HCT116 (cell line): Measurements from ENCODE around the gene SHISAL1. TPM values are rescaled to one million over a fixed set of nuclear protein-coding genes. Genes with fewer than 3 reads are reported as not detected.

Experiments used
- ATAC-seq: fragments of 200-7000 bp; cut with Tn5 transposase; 2 replicates; pipeline ENCODE4 v1.9.1; 2020; ENCODE audit warnings: mild to moderate bottlenecking, moderate library complexity
- BruUV-seq: library from RNA; stranded (reverse); fragments of 400-500 nt; replicated peaks from 2 replicates; lab custom pipeline; 2021; lab: Mats Ljungman, UMichigan
- CTCF ChIA-PET: fragments of 300-600 bp; sonication (Branson Sonifier 250); formaldehyde crosslinking; loops from one replicate; lab custom pipeline; 2021; ENCODE audit warnings: antibody characterized with exemption; lab: Charles Lee
- POLR2A ChIA-PET: fragments of 300-600, 350-600 bp; sonication (Branson Sonifier 250); formaldehyde crosslinking; loops from one replicate; lab custom pipeline; 2021; ENCODE audit warnings: antibody characterized with exemption; lab: Charles Lee
- RAD21 ChIA-PET, 2 experiments: fragments of 300-600 bp; sonication (Branson Sonifier 250); formaldehyde crosslinking; loops; one replicate each; lab custom pipeline; 2023; ENCODE audit warnings: low total read pairs in 2 of 2; ENCODE audit not compliant: uncharacterized antibody in 2 of 2, unreplicated experiment in 2 of 2, low non-redundant PET in 1 of 2; lab: Charles Lee
- DNase-seq: peaks from one replicate; pipeline ENCODE4 v3.0.0-alpha.2; 2010; ENCODE audit warnings: low read depth, low spot score
- H2AFZ ChIP-seq: fragments of 200-600 bp; shearing (Covaris generic), sonication (generic); 2 replicates; pipeline ENCODE4 v1.6.1; 2017; ENCODE audit warnings: low read depth, mixed run types, mixed read lengths, antibody characterized with exemption, low read length; ENCODE audit not compliant: poor library complexity, severe bottlenecking
- H3K27ac ChIP-seq: 2 replicates; pipeline ENCODE4 v1.5.1; 2012; ENCODE audit warnings: low read depth, low read length
- H3K27me3 ChIP-seq: fragments of 200-600 bp; sonication (generic); 2 replicates; pipeline ENCODE4 v1.6.1; 2016; ENCODE audit warnings: mixed run types, low read length, mixed read lengths; ENCODE audit not compliant: insufficient read depth
- H3K36me3 ChIP-seq, 2 experiments: fragments of 200-500 bp in 1 of 2; fragments of 200-600 bp in 1 of 2; sonication (Bioruptor generic) in 1 of 2; sonication (generic) in 1 of 2; 2 replicates each; pipeline versions ENCODE4 v1.5.1 to v1.6.1; 2014 to 2016; ENCODE audit warnings: low read length in 2 of 2, inconsistent platforms in 1 of 2, mixed read lengths in 1 of 2, mixed run types in 1 of 2; ENCODE audit not compliant: insufficient read depth in 2 of 2, control insufficient read depth in 1 of 2
- H3K4me1 ChIP-seq, 2 experiments: fragments of 200-600 bp in 1 of 2; sonication (generic) in 1 of 2; 2 replicates each; pipeline versions ENCODE4 v1.5.1 to v1.6.1; 2012 to 2017; ENCODE audit warnings: low read length in 2 of 2, inconsistent platforms in 1 of 2, mild to moderate bottlenecking in 1 of 2, mixed read lengths in 1 of 2, mixed run types in 1 of 2, moderate library complexity in 1 of 2; ENCODE audit not compliant: insufficient read depth in 2 of 2, control insufficient read depth in 1 of 2
- H3K4me2 ChIP-seq: fragments of 200-600 bp; sonication (generic); 2 replicates; pipeline ENCODE4 v1.6.1; 2017; ENCODE audit warnings: mixed run types, low read length, mixed read lengths
- H3K4me3 ChIP-seq, 2 experiments: fragments of 200-600 bp in 1 of 2; sonication (generic) in 1 of 2; replicated peaks in 1 of 2; 2 replicates each; pipeline ENCODE4 v1.5.1; 2011 to 2016; ENCODE audit warnings: low read length in 2 of 2, control low read depth in 1 of 2, low read depth in 1 of 2, mild to moderate bottlenecking in 1 of 2, mixed read lengths in 1 of 2, mixed run types in 1 of 2
- H3K79me2 ChIP-seq: fragments of 200-600 bp; sonication (generic); 2 replicates; pipeline ENCODE4 v1.6.1; 2017; ENCODE audit warnings: mild to moderate bottlenecking, mixed run types, low read length, moderate library complexity, mixed read lengths; ENCODE audit not compliant: insufficient read depth
- H3K9ac ChIP-seq: fragments of 200-600 bp; sonication (generic); 2 replicates; pipeline ENCODE4 v1.6.1; 2016; ENCODE audit warnings: low read length, mixed read lengths
- H3K9me2 ChIP-seq: fragments of 200-600 bp; sonication (generic), shearing (Covaris generic); 2 replicates; pipeline ENCODE4 v1.6.1; 2017; ENCODE audit warnings: mixed run types, mild to moderate bottlenecking, moderate library complexity; ENCODE audit not compliant: insufficient read depth
- H3K9me3 ChIP-seq, 2 experiments: fragments of 200-500 bp in 1 of 2; fragments of 200-600 bp in 1 of 2; sonication (Bioruptor generic) in 1 of 2; sonication (generic) in 1 of 2; 2 replicates each; pipeline ENCODE4 v1.6.1; 2014 to 2017; ENCODE audit warnings: low read length in 2 of 2, mixed read lengths in 2 of 2, inconsistent platforms in 1 of 2, low read depth in 1 of 2, mild to moderate bottlenecking in 1 of 2, mixed run types in 1 of 2, moderate library complexity in 1 of 2; ENCODE audit not compliant: control insufficient read depth in 1 of 2, insufficient read depth in 1 of 2
- H4K20me1 ChIP-seq: fragments of 200-600 bp; sonication (generic), shearing (Covaris generic); 2 replicates; pipeline ENCODE4 v1.6.1; 2017; ENCODE audit warnings: mixed run types, mild to moderate bottlenecking, moderate library complexity; ENCODE audit not compliant: insufficient read depth
- ATF3 ChIP-seq: IDR thresholded peaks from 2 replicates; pipeline ENCODE4 v1.6.1; 2012
- CBX3 ChIP-seq: IDR thresholded peaks from 2 replicates; pipeline ENCODE4 v1.6.1; 2012; ENCODE audit warnings: low read depth
- CEBPB ChIP-seq: IDR thresholded peaks from 2 replicates; pipeline ENCODE4 v1.6.1; 2012; ENCODE audit warnings: low read depth
- EGR1 ChIP-seq: IDR thresholded peaks from 2 replicates; pipeline ENCODE4 v1.6.1; 2012; ENCODE audit warnings: low read depth
- ELF1 ChIP-seq: IDR thresholded peaks from 2 replicates; pipeline ENCODE4 v1.6.1; 2012; ENCODE audit warnings: low read depth, borderline replicate concordance
- EZH2 ChIP-seq: fragments of 200-600 bp; sonication (generic); IDR thresholded peaks from 2 replicates; pipeline ENCODE4 v1.6.1; 2017; ENCODE audit warnings: antibody characterized with exemption, mixed run types
- EZH2phosphoT487 ChIP-seq: fragments of 200-600 bp; IDR thresholded peaks from 2 replicates; pipeline ENCODE4 v1.6.1; 2018; ENCODE audit warnings: antibody characterized with exemption, borderline replicate concordance
- MAX ChIP-seq: IDR thresholded peaks from 2 replicates; pipeline ENCODE4 v1.6.1; 2012
- POLR2A ChIP-seq: IDR thresholded peaks from 2 replicates; pipeline ENCODE4 v1.7.0; 2011; ENCODE audit warnings: borderline replicate concordance; ENCODE audit not compliant: insufficient read depth, insufficient read length; ENCODE audit errors: extremely low read depth
- POLR2AphosphoS5 ChIP-seq: IDR thresholded peaks from 2 replicates; pipeline ENCODE4 v1.6.1; 2011; ENCODE audit warnings: mild to moderate bottlenecking, low read depth, low read length, moderate library complexity
- RAD21 ChIP-seq: IDR thresholded peaks from 2 replicates; pipeline ENCODE4 v1.6.1; 2012; ENCODE audit warnings: low read depth, mild to moderate bottlenecking
- REST ChIP-seq: IDR thresholded peaks from 2 replicates; pipeline ENCODE4 v1.6.1; 2012; ENCODE audit warnings: low read depth
- SIN3A ChIP-seq: IDR thresholded peaks from 2 replicates; pipeline ENCODE4 v1.6.1; 2012; ENCODE audit warnings: low read depth
- SP1 ChIP-seq: IDR thresholded peaks from 2 replicates; pipeline ENCODE4 v1.6.1; 2012; ENCODE audit warnings: low read depth
- SRF ChIP-seq: IDR thresholded peaks from 2 replicates; pipeline ENCODE4 v1.6.1; 2012; ENCODE audit warnings: low read depth
- TCF7L2 ChIP-seq: IDR thresholded peaks from 2 replicates; pipeline ENCODE4 v1.7.0; 2011; ENCODE audit warnings: borderline replicate concordance, inconsistent platforms; ENCODE audit not compliant: insufficient read depth, insufficient read length; ENCODE audit errors: extremely low read depth
- YY1 ChIP-seq: IDR thresholded peaks from 2 replicates; pipeline ENCODE4 v1.6.1; 2011; ENCODE audit warnings: low read length, low read depth, moderate library complexity, mild to moderate bottlenecking; ENCODE audit not compliant: insufficient replicate concordance; ENCODE audit errors: extremely low read depth
- ZFX ChIP-seq: fragments of 450-650 bp; IDR thresholded peaks from 2 replicates; pipeline ENCODE4 v1.6.1; 2017
- ZNF274 ChIP-seq: fragments of 200-500 bp; sonication (Bioruptor generic); IDR thresholded peaks from 2 replicates; pipeline ENCODE4 v1.6.1; 2014; ENCODE audit warnings: mild to moderate bottlenecking, low read depth, low read length, inconsistent platforms
- intact Hi-C: fragments of 100-400 bp; cut with micrococcal nuclease; formaldehyde crosslinking; loops from 2 replicates; pipeline ENCODE4 v1.10.0; 2022
- total RNA-seq: library from RNA; stranded (reverse); gene quantifications from one replicate; pipeline ENCODE4 v1.2.1, GENCODE V29; 2021; ENCODE audit not compliant: unreplicated experiment
- TF ChIP-seq, protein P1 (sequence below), 3 experiments: fragments of 200-600 bp in 1 of 3; sonication (generic) in 1 of 3; IDR thresholded peaks in 2 of 3; conservative IDR thresholded peaks in 1 of 3; 2 replicates each; pipeline ENCODE4 v1.5.1; 2012 to 2017; ENCODE audit warnings: low read depth in 2 of 3, low read length in 2 of 3, antibody characterized with exemption in 1 of 3, borderline replicate concordance in 1 of 3, control low read depth in 1 of 3, mild to moderate bottlenecking in 1 of 3, mixed read lengths in 1 of 3, mixed run types in 1 of 3, moderate library complexity in 1 of 3; ENCODE audit not compliant: insufficient read depth in 1 of 3

Gene SHISAL1
- total RNA-seq, 1 experiment from 2014 or later: not detected

DNA sequence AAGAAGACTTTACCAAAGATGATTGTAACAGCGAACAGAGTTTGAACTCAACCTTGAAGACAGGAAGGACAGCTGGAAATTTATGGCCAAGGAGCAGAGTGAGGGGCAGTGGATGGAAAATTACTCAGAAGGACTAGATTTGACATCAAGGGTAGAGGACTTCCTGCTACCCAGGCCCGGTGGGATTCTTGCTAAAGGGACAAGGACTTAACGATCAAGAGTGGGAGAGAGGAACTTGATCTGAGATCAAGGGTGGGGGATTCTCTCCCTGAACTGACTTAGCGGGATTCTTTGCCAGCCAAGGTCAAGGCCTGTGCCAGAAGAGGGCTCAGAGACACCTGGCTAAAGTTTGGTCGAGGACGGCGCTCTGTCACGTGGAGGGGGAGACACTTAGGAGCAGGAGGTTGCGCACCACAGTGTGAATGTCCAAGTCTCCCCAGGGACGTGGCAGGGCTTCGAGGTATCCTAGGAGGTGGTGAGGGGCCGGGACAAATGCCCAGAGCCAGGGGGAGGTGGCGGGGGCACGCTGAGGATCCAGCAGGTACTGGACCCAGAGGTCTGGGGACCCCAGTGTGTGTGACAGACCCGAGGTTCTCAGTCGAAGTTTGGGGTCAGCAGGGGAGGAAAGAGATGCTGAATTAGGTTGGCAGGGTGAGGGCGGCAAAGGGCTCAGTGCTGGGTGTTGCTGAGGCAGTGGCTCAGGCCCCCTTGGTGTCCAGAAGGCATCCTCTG, 46.1 kb upstream of the SHISAL1 start:
- intact Hi-C loops: no loop called here
- POLR2A ChIA-PET: no interaction called here
- H2AFZ ChIP-seq: no peak overlapping the region
- H3K4me3 ChIP-seq: no peak overlapping the region
- no peaks in the 10 kb centered on the region for H3K9me3 ChIP-seq
- no peak overlapping the region for H3K9ac ChIP-seq
- H3K27me3 ChIP-seq: no peaks in the 10 kb centered on the region
- no peaks in the 10 kb centered on the region for H3K79me2 ChIP-seq
- RAD21 ChIA-PET: no interaction called here
- H3K9me2 ChIP-seq: no peaks in the 10 kb centered on the region
- CTCF ChIA-PET: no interaction called here
- H3K36me3 ChIP-seq: no peaks in the 10 kb centered on the region
- no peaks in the 10 kb centered on the region for H4K20me1 ChIP-seq
- TF ChIP-seq CEBPB (no peak), EZH2 (no peak), REST (no peak), ATF3 (no peak), SP1 (no peak), TCF7L2 (no peak), EGR1 (no peak), EZH2phosphoT487 (no peak), CBX3 (no peak), MAX (no peak), SRF (no peak), ZNF274 (no peak), ELF1 (no peak), YY1 (no peak), SIN3A (no peak), POLR2A (no peak), RAD21 (no peak), POLR2AphosphoS5 (no peak), ZFX (no peak)
- TF ChIP-seq, protein P1, sequence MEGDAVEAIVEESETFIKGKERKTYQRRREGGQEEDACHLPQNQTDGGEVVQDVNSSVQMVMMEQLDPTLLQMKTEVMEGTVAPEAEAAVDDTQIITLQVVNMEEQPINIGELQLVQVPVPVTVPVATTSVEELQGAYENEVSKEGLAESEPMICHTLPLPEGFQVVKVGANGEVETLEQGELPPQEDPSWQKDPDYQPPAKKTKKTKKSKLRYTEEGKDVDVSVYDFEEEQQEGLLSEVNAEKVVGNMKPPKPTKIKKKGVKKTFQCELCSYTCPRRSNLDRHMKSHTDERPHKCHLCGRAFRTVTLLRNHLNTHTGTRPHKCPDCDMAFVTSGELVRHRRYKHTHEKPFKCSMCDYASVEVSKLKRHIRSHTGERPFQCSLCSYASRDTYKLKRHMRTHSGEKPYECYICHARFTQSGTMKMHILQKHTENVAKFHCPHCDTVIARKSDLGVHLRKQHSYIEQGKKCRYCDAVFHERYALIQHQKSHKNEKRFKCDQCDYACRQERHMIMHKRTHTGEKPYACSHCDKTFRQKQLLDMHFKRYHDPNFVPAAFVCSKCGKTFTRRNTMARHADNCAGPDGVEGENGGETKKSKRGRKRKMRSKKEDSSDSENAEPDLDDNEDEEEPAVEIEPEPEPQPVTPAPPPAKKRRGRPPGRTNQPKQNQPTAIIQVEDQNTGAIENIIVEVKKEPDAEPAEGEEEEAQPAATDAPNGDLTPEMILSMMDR (IDR thresholded peaks at IDR 0.05 in 2 of 3, conservative IDR thresholded peaks at IDR 0.05 in 1 of 3; ENCODE audit: borderline replicate concordance in 1 of 3, insufficient read depth in 1 of 3, low read depth in 2 of 3, low read length in 2 of 3): no peak
- H3K4me1 ChIP-seq: peaks cover 0 to 7% of the 10 kb centered on the region in 2 experiments; a peak in 2 of 4 replicates
- no peak for ATAC-seq
- DNase-seq: no peak
- no TSS peak for BruUV-seq
- no peak overlapping the region for H3K27ac ChIP-seq
- H3K4me2 ChIP-seq: no peak overlapping the region
